ENCODE data around the gene PPP2R5D. TPM values are rescaled to one million over a fixed set of nuclear protein-coding genes. Genes with fewer than 3 reads are reported as not detected.
A peak's percentile ranks its signal among the peaks of the same experiment; 100 is the strongest.
"Not testable (repeated sequence)": the region's sequence is repeated elsewhere in the genome, so short reads cannot be mapped to it uniquely, and the experiment has no call there.

Gene PPP2R5D
- total RNA-seq, 2 donors from 2014 or later = 33.7 to 36.4 TPM

- DNase-seq, ATAC-seq: not testable (repeated sequence)
- intact Hi-C loops (cut with DNase I, micrococcal nuclease) = loop anchor here in 1 of 2 donors (10.0 kb wide), 1 partner anchor 137 kb away; no protein-coding TSS in a partner anchor
Measured at GRCh38 chr6:43041475-43041874, 57.1 kb downstream of the PPP2R5D start.

GRCh38 chr6:43043310-43043709, 58.9 kb downstream of the PPP2R5D start:
- no peak for ATAC-seq
- intact Hi-C loops (cut with DNase I, micrococcal nuclease) = loop anchor here in 1 of 2 donors (10.0 kb wide), 1 partner anchor 139 kb away; no protein-coding TSS in a partner anchor

GRCh38 chr6:43045371-43045930, 61.1 kb downstream of the PPP2R5D start:
- ATAC-seq (no peak), DNase-seq (no peak)
- intact Hi-C loops (cut with DNase I, micrococcal nuclease) = loop anchor here in 1 of 2 donors (10.0 kb wide), 1 partner anchor 141 kb away; no protein-coding TSS in a partner anchor

More at GRCh38 chr6:43043310-43043709, 58.9 kb downstream of the PPP2R5D start:
- no peak for DNase-seq

- intact Hi-C loops (cut with DNase I, micrococcal nuclease) = loop anchor here in 1 of 2 donors (10.0 kb wide), 1 partner anchor 143 kb away; no protein-coding TSS in a partner anchor
- ATAC-seq = no peak
- no peak for DNase-seq
Measured at GRCh38 chr6:43047998-43048397, 63.6 kb downstream of the PPP2R5D start.

GRCh38 chr6:43050981-43051380, 66.6 kb downstream of the PPP2R5D start:
- ATAC-seq = no peak
- intact Hi-C loops (cut with DNase I, micrococcal nuclease) = no loop called here

GRCh38 chr6:43052225-43052841, 68.0 kb downstream of the PPP2R5D start:
- DNase-seq (peak in 1 of 2 donors; percentile 31), ATAC-seq (no peak)
- intact Hi-C loops (cut with DNase I, micrococcal nuclease) = no loop called here

More at GRCh38 chr6:43050981-43051380, 66.6 kb downstream of the PPP2R5D start:
- no peak for DNase-seq

GRCh38 chr6:43052842-43053544, 68.6 kb downstream of the PPP2R5D start:
- intact Hi-C loops (cut with DNase I, micrococcal nuclease) = no loop called here
- peak; percentile 36 to 41 for DNase-seq
- peak; percentile 46 for ATAC-seq

GRCh38 chr6:43053545-43054205, 69.3 kb downstream of the PPP2R5D start, which contains the start of gene CUL7:
Gene CUL7 (minus strand): TSS chr6:43053851. CDS start chr6:43052788, 1,063 bp downstream.
- intact Hi-C loops (cut with DNase I, micrococcal nuclease) = no loop called here
- DNase-seq = peak; percentile 96
- ATAC-seq = peak; percentile 97

- ATAC-seq = no peak
- intact Hi-C loops (cut with DNase I, micrococcal nuclease) = no loop called here
Measured at GRCh38 chr6:43054206-43054943, 70.0 kb downstream of the PPP2R5D start.

GRCh38 chr6:43055966-43056365, 71.6 kb downstream of the PPP2R5D start:
- ATAC-seq = no peak
- no peak for DNase-seq
- intact Hi-C loops (cut with DNase I, micrococcal nuclease) = no loop called here

More at GRCh38 chr6:43054206-43054943, 70.0 kb downstream of the PPP2R5D start:
- peak in 1 of 2 donors; percentile 28 for DNase-seq

- no peak for DNase-seq
- no peak for ATAC-seq
- intact Hi-C loops (cut with DNase I, micrococcal nuclease) = no loop called here
Measured at GRCh38 chr6:43058531-43058930, 74.2 kb downstream of the PPP2R5D start.

GRCh38 chr6:43059168-43060033, 75.0 kb downstream of the PPP2R5D start, which contains the start of the genes KLC4 and MRPL2:
Gene KLC4 (plus strand): TSS chr6:43059631. CDS start chr6:43061336, 1,705 bp downstream.
Gene MRPL2 (minus strand): TSS chr6:43059434. CDS start chr6:43059381, 53 bp downstream.
- peak; percentile 81 for ATAC-seq
- intact Hi-C loops (cut with DNase I, micrococcal nuclease) = loop anchor here in 1 of 2 donors (10.0 kb wide), 1 partner anchor 75 kb away; no protein-coding TSS in a partner anchor
- peak; percentile 98 to 99 for DNase-seq

- DNase-seq = peak; percentile 82 to 92
- ATAC-seq = peak; percentile 82
- intact Hi-C loops (cut with DNase I, micrococcal nuclease) = loop anchor here in 1 of 2 donors (10.0 kb wide), 1 partner anchor 75 kb away; no protein-coding TSS in a partner anchor
Measured at GRCh38 chr6:43060034-43060754, 75.8 kb downstream of the PPP2R5D start.

- DNase-seq (no peak), ATAC-seq (peak; percentile 3)
- intact Hi-C loops (cut with DNase I, micrococcal nuclease) = loop anchor here in 1 of 2 donors (10.0 kb wide), 1 partner anchor 74 kb away; no protein-coding TSS in a partner anchor
Measured at GRCh38 chr6:43060755-43061633, 76.6 kb downstream of the PPP2R5D start.

- intact Hi-C loops (cut with DNase I, micrococcal nuclease) = loop anchor here in 1 of 2 donors (10.0 kb wide), 1 partner anchor 73 kb away; no protein-coding TSS in a partner anchor
- no peak for ATAC-seq
- no peak for DNase-seq
Measured at GRCh38 chr6:43061861-43062260, 77.5 kb downstream of the PPP2R5D start.
